IMR-90 (cell line): ENCODE data around the gene FGFRL1. TPM values are rescaled to one million over a fixed set of nuclear protein-coding genes. Genes with fewer than 3 reads are reported as not detected.

Experiments used
- ATAC-seq: fragments of 200-7000 bp; cut with Tn5 transposase; 2 replicates; pipeline ENCODE4 v1.9.1; 2020; ENCODE audit warnings: low read depth, mild to moderate bottlenecking, moderate library complexity
- BruUV-seq: library from RNA; stranded (reverse); fragments of 400-500 nt; replicated peaks from 2 replicates; lab custom pipeline; 2021; lab: Mats Ljungman, UMichigan
- CTCF ChIA-PET: fragments of 300-600 bp; formaldehyde crosslinking; extraction: SDS; loops from one replicate; lab custom pipeline; 2021; ENCODE audit warnings: antibody characterized with exemption; lab: Yijun Ruan, JAX
- POLR2A ChIA-PET: fragments of 300-600 bp; sonication (Branson Sonifier 250); formaldehyde crosslinking; loops from one replicate; lab custom pipeline; 2022; ENCODE audit warnings: antibody characterized with exemption; ENCODE audit not compliant: unreplicated experiment; lab: Charles Lee
- DNase-seq: peaks from one replicate; pipeline ENCODE4 v3.0.0; 2013
- H2AFZ ChIP-seq: replicated peaks from 2 replicates; pipeline ENCODE3; 2013; ENCODE audit warnings: low read length, mild to moderate bottlenecking; ENCODE audit not compliant: poor library complexity
- H2AK5ac ChIP-seq: 2 replicates; pipeline ENCODE4 v1.6.1; 2013; ENCODE audit warnings: low read depth, low read length, inconsistent platforms
- H2AK9ac ChIP-seq: replicated peaks from 2 replicates; pipeline ENCODE3; 2013; ENCODE audit warnings: mild to moderate bottlenecking, low read depth, low read length, moderate library complexity; ENCODE audit not compliant: poor library complexity
- H2BK120ac ChIP-seq: 2 replicates; pipeline ENCODE4 v1.6.1; 2013; ENCODE audit warnings: low read depth, low read length, inconsistent platforms
- H2BK15ac ChIP-seq: 3 replicates; pipeline ENCODE4 v1.6.1; 2013; ENCODE audit warnings: low read depth, low read length, inconsistent platforms
- H2BK20ac ChIP-seq: 2 replicates; pipeline ENCODE4 v1.6.1; 2013; ENCODE audit warnings: low read depth, mild to moderate bottlenecking, inconsistent platforms, low read length, moderate library complexity
- H2BK5ac ChIP-seq: 2 replicates; pipeline ENCODE4 v1.6.1; 2013; ENCODE audit warnings: mild to moderate bottlenecking, low read depth, low read length, inconsistent platforms; ENCODE audit not compliant: poor library complexity, severe bottlenecking
- H3K14ac ChIP-seq: replicated peaks from 2 replicates; pipeline ENCODE4 v1.6.1; 2013; ENCODE audit warnings: low read depth, low read length, inconsistent platforms
- H3K18ac ChIP-seq: 2 replicates; pipeline ENCODE4 v1.6.1; 2013; ENCODE audit warnings: low read depth, low read length, control low read depth
- H3K23ac ChIP-seq: 2 replicates; pipeline ENCODE4 v1.6.1; 2013; ENCODE audit warnings: low read depth, low read length, inconsistent platforms
- H3K27ac ChIP-seq: 2 replicates; pipeline ENCODE4 v1.5.1; 2013; ENCODE audit warnings: mild to moderate bottlenecking, control low read depth, low read length; ENCODE audit not compliant: insufficient read depth
- H3K27me3 ChIP-seq: 2 replicates; pipeline ENCODE4 v1.6.1; 2013; ENCODE audit warnings: low read length; ENCODE audit not compliant: control insufficient read depth, insufficient read depth
- H3K36me3 ChIP-seq: 2 replicates; pipeline ENCODE4 v1.6.1; 2013; ENCODE audit warnings: low read length, mixed read lengths; ENCODE audit not compliant: control insufficient read depth, insufficient read depth
- H3K4ac ChIP-seq: 2 replicates; pipeline ENCODE4 v1.6.1; 2013; ENCODE audit warnings: low read depth, low read length, inconsistent platforms
- H3K4me1 ChIP-seq: 2 replicates; pipeline ENCODE4 v1.6.1; 2013; ENCODE audit warnings: low read length, mixed read lengths; ENCODE audit not compliant: control insufficient read depth, insufficient read depth
- H3K4me2 ChIP-seq: 2 replicates; pipeline ENCODE4 v1.6.1; 2013; ENCODE audit warnings: low read depth, mild to moderate bottlenecking, control low read depth, low read length, moderate library complexity
- H3K4me3 ChIP-seq: 2 replicates; pipeline ENCODE4 v1.5.1; 2013; ENCODE audit warnings: low read depth, mild to moderate bottlenecking, control low read depth, low read length, moderate library complexity; ENCODE audit not compliant: insufficient read depth
- H3K56ac ChIP-seq: 2 replicates; pipeline ENCODE4 v1.6.1; 2013; ENCODE audit warnings: low read length, inconsistent platforms; ENCODE audit not compliant: insufficient read depth; ENCODE audit errors: extremely low read depth
- H3K79me1 ChIP-seq, 2 experiments: 2 replicates each; pipeline ENCODE4 v1.6.1; 2013; ENCODE audit warnings: low read length in 2 of 2, inconsistent platforms in 1 of 2, low read depth in 1 of 2
- H3K9ac ChIP-seq: 2 replicates; pipeline ENCODE4 v1.6.1; 2013; ENCODE audit warnings: low read depth, low read length, control low read depth
- H3K9me1 ChIP-seq: 2 replicates; pipeline ENCODE4 v1.6.1; 2013; ENCODE audit warnings: low read length, inconsistent platforms; ENCODE audit not compliant: insufficient read depth
- H3K9me3 ChIP-seq: 2 replicates; pipeline ENCODE4 v1.6.1; 2013; ENCODE audit warnings: low read length; ENCODE audit not compliant: control insufficient read depth, insufficient read depth
- H4K20me1 ChIP-seq: 2 replicates; pipeline ENCODE4 v1.6.1; 2013; ENCODE audit warnings: low read length, inconsistent platforms; ENCODE audit not compliant: insufficient read depth
- H4K5ac ChIP-seq: 2 replicates; pipeline ENCODE4 v1.6.1; 2013; ENCODE audit warnings: mild to moderate bottlenecking, low read depth, low read length, control low read depth
- H4K8ac ChIP-seq, 2 experiments: 2 replicates each; pipeline ENCODE4 v1.6.1; 2013; ENCODE audit warnings: low read depth in 2 of 2, low read length in 2 of 2, control low read depth in 1 of 2, inconsistent platforms in 1 of 2
- H4K91ac ChIP-seq: 2 replicates; pipeline ENCODE4 v1.6.1; 2013; ENCODE audit warnings: low read depth, low read length, inconsistent platforms; ENCODE audit not compliant: insufficient read depth
- CHD1 ChIP-seq: IDR thresholded peaks from 2 replicates; pipeline ENCODE4 v1.6.1; 2012; ENCODE audit warnings: low read depth, low read length, improper control_type of control experiment
- MAZ ChIP-seq: IDR thresholded peaks from 2 replicates; pipeline ENCODE4 v1.6.1; 2012; ENCODE audit warnings: low read depth, mild to moderate bottlenecking, low read length, improper control_type of control experiment, moderate library complexity, borderline replicate concordance
- POLR2A ChIP-seq: IDR thresholded peaks from 2 replicates; pipeline ENCODE4 v1.6.1; 2012; ENCODE audit warnings: mild to moderate bottlenecking, low read depth, low read length
- RAD21 ChIP-seq: IDR thresholded peaks from 2 replicates; pipeline ENCODE4 v1.6.1; 2012; ENCODE audit warnings: low read length, improper control_type of control experiment
- RCOR1 ChIP-seq: IDR thresholded peaks from 2 replicates; pipeline ENCODE4 v1.6.1; 2012; ENCODE audit warnings: mild to moderate bottlenecking, low read length, improper control_type of control experiment; ENCODE audit not compliant: insufficient replicate concordance
- SMC3 ChIP-seq: fragments of 150-350 bp; IDR thresholded peaks from 2 replicates; pipeline ENCODE4 v1.6.1; 2016; ENCODE audit warnings: low read depth, mild to moderate bottlenecking, antibody characterized with exemption, low read length, moderate library complexity
- WGBS, 2 experiments: methylation state at CpG; one replicate each; pipeline versions ENCODE4 v1.1.5 to v1.1.7; 2013; ENCODE audit warnings: missing lambda C conversion rate in 2 of 2; ENCODE audit not compliant: insufficient read length in 1 of 2; ENCODE audit errors: extremely low coverage in 2 of 2; 5-methylcytosine and 5-hydroxymethylcytosine counted together
- dilution Hi-C: fragments of 300-500 bp; cut with HindIII; formaldehyde crosslinking; loops from one replicate; pipeline ENCODE4 v1.14.3; 2018; ENCODE audit warnings: low sequenced_read_pairs; ENCODE audit not compliant: unreplicated experiment
- in situ Hi-C: fragments of 300-500 bp; cut with MboI; formaldehyde crosslinking; loops from 3 replicates; pipeline ENCODE4 v1.14.3; 2019; ENCODE audit warnings: low sequenced_read_pairs, inconsistent platforms, mixed read lengths
- intact Hi-C: fragments of 100-400 bp; cut with micrococcal nuclease; formaldehyde crosslinking; loops from 2 replicates; pipeline ENCODE4 v1.10.0; 2022
- polyA plus RNA-seq, 3 experiments: library from polyadenylated mRNA; depleted of rRNA; stranded (reverse); fragments of >200 nt; gene quantifications; 2 replicates each; pipeline ENCODE4 v1.2.3, GENCODE V29; 2012; ENCODE audit warnings: low replicate concordance in 1 of 3
- total RNA-seq: library from RNA; depleted of rRNA; stranded (reverse); fragments of >200 nt; gene quantifications from 2 replicates; pipeline ENCODE4 v1.2.3, GENCODE V29; 2012

The FGFRL1 gene
- total and polyA plus RNA-seq, 2 of the 4 experiments (the other 2 are of a cell fraction): 49.3 to 78.8 TPM

GRCh38 chr4:1040344-1041146 lies 29.1 kb downstream of the FGFRL1 start:
- in situ Hi-C loops: no loop called here

More at GRCh38 chr4:1040344-1041146, 29.1 kb downstream of the FGFRL1 start:
- Histone ChIP-seq H3K23ac (no peak overlapping the region), H3K27me3 (no peaks in the 10 kb centered on the region), H2AK5ac (peak overlapping the region; percentile 84), H3K27ac (no peak overlapping the region), H3K56ac (no peak overlapping the region), H2BK15ac (no peak overlapping the region), H3K4me3 (no peak overlapping the region), H3K9me3 (no peaks in the 10 kb centered on the region), H3K36me3 (no peaks in the 10 kb centered on the region), H3K14ac (no peak overlapping the region), H4K5ac (no peak overlapping the region; the same call in 1 of the 2 replicates), H4K8ac (peak overlapping the region in 1 of 2 experiments; percentile 79; a peak in 1 of 4 replicates), H2AK9ac (peak overlapping the region; percentile 91), H2BK120ac (no peak overlapping the region), H4K20me1 (peaks cover 5% of the 10 kb centered on the region), H3K18ac (no peak overlapping the region), H4K91ac (peak overlapping the region; percentile 81), H3K4me1 (peaks cover 40% of the 10 kb centered on the region), H3K9me1 (peaks cover 30% of the 10 kb centered on the region), H2BK5ac (no peak overlapping the region), H2AFZ (peak overlapping the region; percentile 83), H3K4ac (peak overlapping the region; percentile 82; the same call in 1 of the 2 replicates), H3K4me2 (no peak overlapping the region), H2BK20ac (no peak overlapping the region), H3K9ac (no peak overlapping the region), H3K79me1 (no peaks in the 10 kb centered on the region; a peak in 1 of 4 replicates)
- no peak for TF ChIP-seq CHD1
- TF ChIP-seq MAZ: no peak
- TF ChIP-seq RCOR1: no peak
- TF ChIP-seq RAD21: no peak
- TF ChIP-seq POLR2A: no peak
- no peak for TF ChIP-seq SMC3
- intact Hi-C loops (no loop called here), dilution Hi-C loops (no loop called here)
- BruUV-seq: no TSS peak
- no peak for DNase-seq
- CTCF ChIA-PET: no interaction called here
- ATAC-seq: no peak
- 93% methylated on average over 4 of the region's 21 CpGs; no CpG with 5 or more reads in 1 of the 2 experiments for WGBS, 2 experiments
- POLR2A ChIA-PET: no interaction called here
